Astrocyte (in vitro differentiated cells and primary cell): ENCODE data around the gene SMARCD3.

ENCODE experiments used
- EZH2 ChIP-seq: IDR thresholded peaks from 2 replicates; pipeline ENCODE4 v1.6.1; 2012; ENCODE audit warnings: mild to moderate bottlenecking, low read length, inconsistent platforms; ENCODE audit not compliant: insufficient read depth
- TF ChIP-seq, protein P1 (sequence below): IDR thresholded peaks from 2 replicates; pipeline ENCODE4 v1.5.1; 2011; ENCODE audit warnings: low read depth, mild to moderate bottlenecking, inconsistent platforms, low read length, moderate library complexity; ENCODE audit not compliant: insufficient read depth

DNA sequence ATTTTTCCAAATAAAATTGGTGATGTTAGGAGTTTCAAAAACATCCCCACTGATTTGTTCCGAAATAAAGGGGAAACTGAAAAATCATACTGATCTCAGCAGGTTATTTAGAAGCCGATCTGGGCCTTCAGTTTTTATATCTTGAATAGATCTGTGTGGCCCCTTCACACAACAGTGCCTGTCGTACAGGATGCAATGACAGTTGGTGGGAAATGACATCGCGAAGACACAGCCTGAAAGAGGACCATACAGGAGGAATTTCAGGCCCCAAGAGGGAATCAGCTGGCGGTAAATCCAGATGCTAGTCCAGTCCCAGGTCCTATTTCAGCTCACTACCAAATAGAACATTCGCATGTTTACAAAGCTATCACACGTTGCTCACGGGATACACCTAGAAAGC is 41.2 kb downstream of the SMARCD3 start:
- TF ChIP-seq, protein P1, sequence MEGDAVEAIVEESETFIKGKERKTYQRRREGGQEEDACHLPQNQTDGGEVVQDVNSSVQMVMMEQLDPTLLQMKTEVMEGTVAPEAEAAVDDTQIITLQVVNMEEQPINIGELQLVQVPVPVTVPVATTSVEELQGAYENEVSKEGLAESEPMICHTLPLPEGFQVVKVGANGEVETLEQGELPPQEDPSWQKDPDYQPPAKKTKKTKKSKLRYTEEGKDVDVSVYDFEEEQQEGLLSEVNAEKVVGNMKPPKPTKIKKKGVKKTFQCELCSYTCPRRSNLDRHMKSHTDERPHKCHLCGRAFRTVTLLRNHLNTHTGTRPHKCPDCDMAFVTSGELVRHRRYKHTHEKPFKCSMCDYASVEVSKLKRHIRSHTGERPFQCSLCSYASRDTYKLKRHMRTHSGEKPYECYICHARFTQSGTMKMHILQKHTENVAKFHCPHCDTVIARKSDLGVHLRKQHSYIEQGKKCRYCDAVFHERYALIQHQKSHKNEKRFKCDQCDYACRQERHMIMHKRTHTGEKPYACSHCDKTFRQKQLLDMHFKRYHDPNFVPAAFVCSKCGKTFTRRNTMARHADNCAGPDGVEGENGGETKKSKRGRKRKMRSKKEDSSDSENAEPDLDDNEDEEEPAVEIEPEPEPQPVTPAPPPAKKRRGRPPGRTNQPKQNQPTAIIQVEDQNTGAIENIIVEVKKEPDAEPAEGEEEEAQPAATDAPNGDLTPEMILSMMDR, result no peak
- TF ChIP-seq EZH2, result no peak
